GM12873 (cell line): Measurements from ENCODE around the gene C2CD4B.

Experiments
- TF ChIP-seq, protein P1 (sequence below): IDR thresholded peaks from 2 replicates; pipeline ENCODE4 v1.5.1; 2012; ENCODE audit warnings: low read depth, mild to moderate bottlenecking, moderate library complexity, low read length, control low read depth; ENCODE audit not compliant: insufficient read depth; ENCODE audit errors: missing control alignments

The C2CD4B gene

GRCh38 chr15:62119227-62119864 is 45.7 kb downstream of the C2CD4B start:
- TF ChIP-seq, protein P1, sequence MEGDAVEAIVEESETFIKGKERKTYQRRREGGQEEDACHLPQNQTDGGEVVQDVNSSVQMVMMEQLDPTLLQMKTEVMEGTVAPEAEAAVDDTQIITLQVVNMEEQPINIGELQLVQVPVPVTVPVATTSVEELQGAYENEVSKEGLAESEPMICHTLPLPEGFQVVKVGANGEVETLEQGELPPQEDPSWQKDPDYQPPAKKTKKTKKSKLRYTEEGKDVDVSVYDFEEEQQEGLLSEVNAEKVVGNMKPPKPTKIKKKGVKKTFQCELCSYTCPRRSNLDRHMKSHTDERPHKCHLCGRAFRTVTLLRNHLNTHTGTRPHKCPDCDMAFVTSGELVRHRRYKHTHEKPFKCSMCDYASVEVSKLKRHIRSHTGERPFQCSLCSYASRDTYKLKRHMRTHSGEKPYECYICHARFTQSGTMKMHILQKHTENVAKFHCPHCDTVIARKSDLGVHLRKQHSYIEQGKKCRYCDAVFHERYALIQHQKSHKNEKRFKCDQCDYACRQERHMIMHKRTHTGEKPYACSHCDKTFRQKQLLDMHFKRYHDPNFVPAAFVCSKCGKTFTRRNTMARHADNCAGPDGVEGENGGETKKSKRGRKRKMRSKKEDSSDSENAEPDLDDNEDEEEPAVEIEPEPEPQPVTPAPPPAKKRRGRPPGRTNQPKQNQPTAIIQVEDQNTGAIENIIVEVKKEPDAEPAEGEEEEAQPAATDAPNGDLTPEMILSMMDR: no peak

DNA sequence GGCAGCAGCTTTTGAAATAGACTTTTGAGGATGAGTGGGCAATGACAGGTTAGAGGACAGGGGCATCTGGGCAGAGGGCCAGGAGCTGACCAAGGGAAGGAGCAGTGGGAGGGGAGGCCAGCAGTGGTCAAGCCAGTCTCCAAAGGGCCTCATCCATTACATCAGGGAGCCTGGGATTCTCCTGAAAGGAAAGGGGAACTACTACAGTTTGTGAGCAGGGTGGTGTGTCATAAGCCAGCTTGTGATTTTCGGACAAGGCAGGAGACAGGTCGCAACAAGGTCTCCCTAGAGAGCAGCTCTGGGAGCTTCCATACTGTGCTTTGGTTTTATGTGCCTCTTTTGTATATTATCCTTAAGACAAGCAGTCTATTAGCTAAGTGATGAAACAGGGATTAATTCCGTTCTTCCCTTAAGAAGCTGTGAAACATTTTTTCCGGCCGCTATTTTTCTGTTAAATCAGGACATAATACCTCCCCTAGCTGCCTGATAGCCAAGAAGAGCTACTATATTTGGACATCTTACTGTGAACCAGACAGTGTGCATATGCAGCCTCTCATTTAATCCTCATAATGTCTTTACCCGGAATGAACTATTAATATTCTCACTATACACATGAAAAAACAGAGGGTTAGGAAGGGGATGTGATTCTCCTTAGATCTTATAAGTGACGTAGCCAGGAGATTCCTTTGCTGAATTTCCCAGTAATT is 46.4 kb downstream of the C2CD4B start:
- TF ChIP-seq, protein P1: no peak

GRCh38 chr15:62115847-62116246 is 49.2 kb downstream of the C2CD4B start:
- TF ChIP-seq, protein P1: no peak
